Thymus (tissue), 11 donors: ENCODE results near the gene NRG3. TPM values are rescaled to one million over a fixed set of nuclear protein-coding genes. Genes with fewer than 3 reads are reported as not detected.

Experiments used
- DNase-seq, 9 donors: peaks; one replicate each; pipeline ENCODE4 v3.0.0-alpha.2; 2013; ENCODE audit warnings: low spot score in 9 of 9, low read depth in 6 of 9, missing footprints in 1 of 9
- H3K27ac ChIP-seq, 2 donors: one replicate each; pipeline ENCODE4 v1.5.1; 2013; ENCODE audit warnings: control low read depth in 1 of 2, low read depth in 1 of 2, low read length in 1 of 2, mild to moderate bottlenecking in 1 of 2, moderate library complexity in 1 of 2
- H3K27me3 ChIP-seq, 2 donors: one replicate each; pipeline ENCODE4 v1.5.1; 2013; ENCODE audit warnings: low read length in 1 of 2; ENCODE audit not compliant: control insufficient read depth in 2 of 2, insufficient read depth in 1 of 2
- H3K36me3 ChIP-seq, 2 donors: one replicate each; pipeline ENCODE4 v1.5.1; 2013; ENCODE audit warnings: low read length in 1 of 2, mild to moderate bottlenecking in 1 of 2, moderate library complexity in 1 of 2; ENCODE audit not compliant: control insufficient read depth in 2 of 2, insufficient read depth in 2 of 2
- H3K4me1 ChIP-seq, 2 donors: one replicate each; pipeline ENCODE4 v1.5.1; 2013; ENCODE audit warnings: low read length in 2 of 2; ENCODE audit not compliant: control insufficient read depth in 2 of 2, insufficient read depth in 2 of 2
- H3K4me3 ChIP-seq, 2 donors: one replicate each; pipeline ENCODE4 v1.5.1; 2013; ENCODE audit warnings: low read length in 2 of 2, control low read depth in 1 of 2, mild to moderate bottlenecking in 1 of 2
- H3K9me3 ChIP-seq, 2 donors: one replicate each; pipeline ENCODE4 v1.5.1; 2013; ENCODE audit warnings: low read length in 1 of 2, mild to moderate bottlenecking in 1 of 2; ENCODE audit not compliant: control insufficient read depth in 2 of 2, insufficient read depth in 1 of 2
- WGBS: extraction: QIAGEN DNeasy Blood & Tissue Kit; methylation state at CpG from one replicate; pipeline ENCODE4 v1.1.7; 2013; 5-methylcytosine and 5-hydroxymethylcytosine counted together
- polyA plus RNA-seq: library from polyadenylated mRNA; stranded (reverse); fragments of 200-250 nt; gene quantifications from one replicate; pipeline ENCODE4 v1.2.3, GENCODE V29; 2013
- total RNA-seq: library from RNA; stranded (reverse); fragments of 120-200 nt; gene quantifications from one replicate; pipeline ENCODE4 v1.2.4, GENCODE V29; 2013
- donor health status: healthy.

Gene NRG3
- total and polyA plus RNA-seq, 2 donors, result 0.09 TPM; not detected in 1

DNA sequence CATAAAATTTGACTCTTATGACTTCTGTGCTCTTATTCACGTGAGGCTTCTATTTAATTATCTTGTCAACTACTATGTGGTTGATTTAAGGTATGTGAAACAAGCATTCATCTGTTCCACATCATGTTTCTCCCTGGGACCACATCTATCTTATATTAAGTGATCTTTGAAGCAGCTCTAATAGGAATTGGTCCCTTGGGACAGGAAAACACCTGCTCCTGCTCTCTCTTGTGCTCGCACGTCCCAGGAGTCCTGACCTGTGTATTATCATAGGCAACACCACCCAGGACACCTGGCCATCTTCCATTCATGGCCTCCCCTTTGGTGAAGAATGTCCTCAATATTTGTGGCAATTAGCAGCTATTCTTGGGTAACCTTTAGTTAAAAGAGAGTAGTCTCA is 269.2 kb downstream of the NRG3 start:
- H3K27ac ChIP-seq, result no peak overlapping the region
- no peak overlapping the region for H3K4me3 ChIP-seq
- no peak for DNase-seq
- no peaks in the 10 kb centered on the region for H3K9me3 ChIP-seq
- no peaks in the 10 kb centered on the region for H3K36me3 ChIP-seq
- WGBS, result 88% methylated on average over 3 of the region's 3 CpGs
- H3K4me1 ChIP-seq, result no peaks in the 10 kb centered on the region
- no peaks in the 10 kb centered on the region for H3K27me3 ChIP-seq

DNA sequence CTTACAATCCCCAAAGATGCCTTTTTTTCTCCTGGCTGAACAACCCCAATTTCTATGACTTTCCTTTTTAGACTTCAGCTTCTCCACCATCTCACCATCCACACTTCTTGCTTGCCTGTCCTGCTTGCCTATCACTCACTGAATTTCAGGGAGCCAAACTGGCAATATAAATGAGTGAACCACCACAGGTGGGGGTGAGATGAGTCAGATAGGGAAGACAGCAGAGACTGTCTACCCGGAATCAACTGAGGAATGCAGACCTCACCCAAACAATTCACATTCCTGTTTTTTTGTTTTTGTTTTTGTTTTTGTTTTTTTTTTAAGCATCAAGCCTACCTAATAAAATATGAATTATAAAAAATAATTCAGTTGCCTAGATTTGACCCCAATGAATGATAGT is 273.8 kb downstream of the NRG3 start:
- H3K36me3 ChIP-seq, result no peaks in the 10 kb centered on the region

DNA sequence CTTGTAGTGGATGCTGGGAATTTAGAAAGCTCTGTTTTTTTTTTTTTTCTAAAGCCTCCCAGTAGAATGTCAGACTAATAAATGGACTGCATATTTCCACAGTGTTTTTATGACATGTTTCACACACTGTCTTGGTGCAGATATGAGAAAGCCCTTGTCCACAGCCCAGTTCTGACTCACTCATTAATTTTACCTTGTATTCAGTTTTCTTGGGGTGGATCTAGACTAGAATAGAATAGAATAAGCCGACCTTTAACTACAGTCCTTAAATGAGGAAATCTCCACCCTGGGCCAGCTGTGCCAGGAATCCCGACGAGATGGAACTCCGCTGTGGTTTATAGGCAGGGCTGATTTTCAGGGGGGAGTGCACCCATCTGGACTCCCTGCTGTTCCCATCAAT is 274.7 kb downstream of the NRG3 start:
- 73% methylated on average over 4 of the region's 4 CpGs for WGBS
- Histone ChIP-seq H3K27me3 (no peaks in the 10 kb centered on the region), H3K36me3 (no peaks in the 10 kb centered on the region)

More for the DNA sequence above, 273.8 kb downstream of the NRG3 start:
- Histone ChIP-seq H3K27ac (no peak overlapping the region), H3K27me3 (no peaks in the 10 kb centered on the region), H3K4me3 (no peak overlapping the region), H3K4me1 (no peaks in the 10 kb centered on the region), H3K9me3 (no peaks in the 10 kb centered on the region)
- 88% methylated on average over 1 of the region's 1 CpG for WGBS
- no peak for DNase-seq

DNA sequence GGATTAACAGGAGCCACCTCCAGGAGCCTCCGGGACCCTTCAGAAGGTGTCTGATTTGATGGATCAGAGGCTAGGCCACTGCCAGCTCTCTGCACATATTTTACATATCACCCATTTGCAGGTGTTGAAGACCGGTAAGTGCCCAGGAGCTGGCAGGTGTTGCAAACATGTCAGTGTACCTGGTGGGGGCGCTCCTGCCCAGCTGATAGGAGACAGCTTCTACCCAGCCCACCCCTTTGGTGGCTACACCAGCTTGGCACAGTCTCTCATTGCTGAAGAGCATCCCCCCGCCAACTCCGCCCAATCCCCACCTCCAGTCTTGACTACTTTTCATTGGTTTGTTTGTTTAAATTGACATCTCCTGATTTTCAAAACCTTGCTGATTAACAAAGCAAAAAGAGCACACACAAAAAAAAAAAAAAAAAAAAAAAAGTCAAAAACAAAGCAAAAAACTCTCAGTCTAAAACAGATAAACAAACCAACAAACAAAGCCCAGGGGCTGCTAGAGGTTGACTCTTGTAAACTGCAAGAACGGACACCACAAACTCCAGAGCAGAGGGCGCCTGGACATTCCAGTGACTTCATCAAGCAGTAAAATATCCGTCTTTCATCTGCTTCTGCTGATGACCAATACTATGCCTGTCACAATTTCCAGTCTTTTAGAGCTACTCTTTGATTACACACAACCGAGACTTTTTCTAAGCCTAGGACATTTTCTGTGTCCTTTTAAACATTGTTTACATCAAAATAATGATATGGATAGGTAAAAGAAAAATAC is 275.3 kb downstream of the NRG3 start:
- no peak for DNase-seq
- Histone ChIP-seq H3K27ac (no peak overlapping the region), H3K36me3 (no peaks in the 10 kb centered on the region), H3K27me3 (no peaks in the 10 kb centered on the region), H3K4me3 (no peak overlapping the region), H3K4me1 (no peaks in the 10 kb centered on the region), H3K9me3 (no peaks in the 10 kb centered on the region)
- 62% methylated on average over 9 of the region's 9 CpGs for WGBS

More for the DNA sequence above, 274.7 kb downstream of the NRG3 start:
- Histone ChIP-seq H3K4me3 (no peak overlapping the region), H3K4me1 (no peaks in the 10 kb centered on the region), H3K27ac (no peak overlapping the region), H3K9me3 (no peaks in the 10 kb centered on the region)
- DNase-seq, result no peak

DNA sequence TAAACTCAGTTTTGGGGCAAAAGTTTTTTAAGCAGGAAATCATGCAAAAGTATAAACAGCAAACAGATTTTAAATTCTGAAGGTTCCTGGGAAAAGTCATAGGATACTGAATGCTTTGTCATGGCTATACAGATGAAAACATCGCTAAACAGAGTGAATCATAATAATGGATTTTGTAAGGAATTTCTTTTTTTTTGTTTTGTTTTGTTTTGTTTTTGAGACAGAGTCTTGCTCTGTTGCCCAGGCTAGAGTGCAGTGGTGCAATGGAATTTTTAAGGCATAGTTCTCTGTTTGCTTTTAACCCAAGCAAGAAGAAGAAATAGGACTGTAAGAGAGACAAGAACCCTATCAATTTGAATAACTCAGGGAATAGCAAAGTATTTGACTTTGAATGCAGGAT is 285.3 kb downstream of the NRG3 start:
- Histone ChIP-seq H3K4me3 (no peak overlapping the region), H3K36me3 (no peaks in the 10 kb centered on the region), H3K27ac (no peak overlapping the region), H3K9me3 (no peaks in the 10 kb centered on the region), H3K27me3 (no peaks in the 10 kb centered on the region), H3K4me1 (no peaks in the 10 kb centered on the region)
- no peak for DNase-seq
- WGBS, result 95% methylated on average over 1 of the region's 1 CpG

DNA sequence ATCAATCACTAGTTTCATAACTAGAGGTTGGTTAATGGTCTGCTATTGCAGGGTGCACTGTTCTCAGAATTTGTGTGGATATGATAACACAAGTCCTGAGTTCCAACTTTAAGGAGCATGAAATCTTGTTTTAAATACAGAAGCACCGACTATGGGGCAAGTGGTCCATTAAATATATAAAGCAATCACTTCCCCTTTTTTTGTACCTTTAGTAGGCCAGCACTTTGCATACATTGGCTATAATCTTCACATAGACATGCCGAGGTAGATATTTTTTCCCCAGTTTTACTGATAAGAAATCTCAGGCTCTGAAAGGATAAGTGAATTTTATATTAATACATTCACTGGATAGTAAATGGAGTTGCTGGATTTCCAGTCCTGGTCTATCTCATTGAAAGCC is 286.3 kb downstream of the NRG3 start:
- H3K27me3 ChIP-seq, result no peaks in the 10 kb centered on the region
- no peak overlapping the region for H3K27ac ChIP-seq
- no peaks in the 10 kb centered on the region for H3K4me1 ChIP-seq
- no peak overlapping the region for H3K4me3 ChIP-seq
- DNase-seq, result no peak
- no peaks in the 10 kb centered on the region for H3K36me3 ChIP-seq
- 86% methylated on average over 2 of the region's 2 CpGs for WGBS
- no peaks in the 10 kb centered on the region for H3K9me3 ChIP-seq

DNA sequence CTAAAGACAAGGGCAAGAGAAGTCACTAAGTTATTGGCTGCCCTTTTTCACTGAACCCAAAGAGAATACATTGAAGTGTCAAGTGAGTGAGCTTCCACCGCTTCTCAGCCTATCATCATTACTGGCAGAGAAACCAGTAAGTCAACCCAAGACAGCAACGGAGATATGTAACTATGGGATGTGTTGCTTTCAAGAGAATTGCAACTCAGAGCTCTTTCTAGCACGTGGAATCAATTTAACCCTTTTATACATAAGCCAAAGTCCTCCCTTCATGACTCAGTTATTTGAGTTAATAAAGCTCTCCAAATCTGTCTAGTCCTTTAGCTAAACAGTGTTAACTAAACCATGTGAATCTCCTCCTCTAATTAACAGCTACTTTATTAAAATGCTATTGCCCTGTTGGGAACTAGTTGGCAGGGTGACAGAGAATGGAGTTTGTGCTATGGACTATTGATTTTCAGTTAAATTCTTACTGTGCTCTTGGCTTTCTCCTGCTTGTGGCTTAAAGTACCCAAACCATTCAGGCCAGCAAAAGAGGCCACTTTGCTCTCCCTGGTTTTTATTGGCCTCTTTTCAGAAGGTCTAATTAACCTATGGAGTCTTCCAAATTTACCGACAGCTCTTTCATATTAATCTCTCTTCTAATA is 287.7 kb downstream of the NRG3 start:
- H3K4me1 ChIP-seq, result no peaks in the 10 kb centered on the region
- no peaks in the 10 kb centered on the region for H3K9me3 ChIP-seq
- H3K27me3 ChIP-seq, result no peaks in the 10 kb centered on the region
- no peaks in the 10 kb centered on the region for H3K36me3 ChIP-seq
- 88% methylated on average over 4 of the region's 4 CpGs for WGBS
- no peak overlapping the region for H3K27ac ChIP-seq
- DNase-seq, result no peak
- no peak overlapping the region for H3K4me3 ChIP-seq

DNA sequence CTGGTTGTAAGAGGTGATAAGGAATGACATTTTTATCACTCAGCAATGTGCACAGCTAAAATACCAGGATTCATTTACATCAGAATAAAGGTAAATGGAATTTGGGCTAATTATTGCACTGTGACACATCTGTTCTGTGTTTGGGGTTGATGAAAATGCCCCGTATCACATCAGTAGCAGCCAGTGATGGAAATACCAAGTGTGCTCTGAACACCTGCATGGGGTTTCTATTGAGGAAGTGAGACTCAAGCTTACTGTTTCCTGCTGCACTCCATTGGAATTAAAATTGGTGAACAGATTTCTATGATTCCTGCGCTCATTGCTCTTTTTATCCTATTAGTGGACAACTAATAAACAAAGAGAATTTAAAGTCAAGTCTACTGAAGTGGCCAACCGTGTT is 296.9 kb downstream of the NRG3 start:
- no peak for DNase-seq
- Histone ChIP-seq H3K27me3 (no peaks in the 10 kb centered on the region), H3K27ac (no peak overlapping the region), H3K36me3 (no peaks in the 10 kb centered on the region), H3K9me3 (no peaks in the 10 kb centered on the region), H3K4me1 (no peaks in the 10 kb centered on the region), H3K4me3 (no peak overlapping the region)
- 87% methylated on average over 3 of the region's 3 CpGs for WGBS

DNA sequence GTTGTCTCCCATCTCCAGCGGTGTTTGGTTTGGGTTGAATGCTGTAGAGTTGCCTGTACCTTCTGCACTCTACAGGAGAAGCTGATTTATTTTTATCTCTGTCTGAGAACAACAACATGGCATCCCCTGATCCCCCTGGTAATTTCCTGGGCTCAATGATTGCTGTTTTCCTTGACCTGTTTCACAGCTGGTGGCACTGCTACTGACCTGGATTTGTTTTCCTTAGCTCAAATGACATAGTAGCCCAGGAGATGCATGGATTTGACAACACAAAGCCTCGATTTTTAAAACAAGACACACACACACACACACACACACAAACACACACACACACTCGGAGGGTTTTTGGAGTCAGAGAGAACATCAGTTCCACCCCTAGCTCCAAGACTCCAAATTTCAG is 301.6 kb downstream of the NRG3 start:
- H3K9me3 ChIP-seq, result no peaks in the 10 kb centered on the region
- no peaks in the 10 kb centered on the region for H3K27me3 ChIP-seq
- H3K4me1 ChIP-seq, result no peaks in the 10 kb centered on the region
- H3K36me3 ChIP-seq, result no peaks in the 10 kb centered on the region
- DNase-seq, result no peak
- 72% methylated on average over 3 of the region's 3 CpGs for WGBS
- no peak overlapping the region for H3K4me3 ChIP-seq
- no peak overlapping the region for H3K27ac ChIP-seq
